IPS-18a (cell line): ENCODE measurements around the gene SRSF7.
"Not testable (repeated sequence)": the region's sequence is repeated elsewhere in the genome, so short reads cannot be mapped to it uniquely, and the experiment has no call there.

Experiments used
- H3K27ac ChIP-seq: one replicate; pipeline ENCODE4 v1.5.1; 2013; ENCODE audit warnings: low read length
- H3K27me3 ChIP-seq: one replicate; pipeline ENCODE4 v1.6.1; 2013; ENCODE audit warnings: mild to moderate bottlenecking, low read length; ENCODE audit not compliant: control insufficient read depth, insufficient read depth
- H3K36me3 ChIP-seq: one replicate; pipeline ENCODE4 v1.6.1; 2013; ENCODE audit warnings: low read depth, low read length; ENCODE audit not compliant: control insufficient read depth
- H3K4me1 ChIP-seq: one replicate; pipeline ENCODE4 v1.6.1; 2013; ENCODE audit warnings: low read depth, low read length; ENCODE audit not compliant: control insufficient read depth
- H3K4me3 ChIP-seq: one replicate; pipeline ENCODE4 v1.5.1; 2013; ENCODE audit warnings: low read length
- H3K9ac ChIP-seq: one replicate; pipeline ENCODE4 v1.6.1; 2013; ENCODE audit warnings: mild to moderate bottlenecking, low read length, moderate library complexity
- H3K9me3 ChIP-seq: one replicate; pipeline ENCODE4 v1.6.1; 2013; ENCODE audit warnings: low read depth, low read length; ENCODE audit not compliant: control insufficient read depth

The SRSF7 gene

DNA sequence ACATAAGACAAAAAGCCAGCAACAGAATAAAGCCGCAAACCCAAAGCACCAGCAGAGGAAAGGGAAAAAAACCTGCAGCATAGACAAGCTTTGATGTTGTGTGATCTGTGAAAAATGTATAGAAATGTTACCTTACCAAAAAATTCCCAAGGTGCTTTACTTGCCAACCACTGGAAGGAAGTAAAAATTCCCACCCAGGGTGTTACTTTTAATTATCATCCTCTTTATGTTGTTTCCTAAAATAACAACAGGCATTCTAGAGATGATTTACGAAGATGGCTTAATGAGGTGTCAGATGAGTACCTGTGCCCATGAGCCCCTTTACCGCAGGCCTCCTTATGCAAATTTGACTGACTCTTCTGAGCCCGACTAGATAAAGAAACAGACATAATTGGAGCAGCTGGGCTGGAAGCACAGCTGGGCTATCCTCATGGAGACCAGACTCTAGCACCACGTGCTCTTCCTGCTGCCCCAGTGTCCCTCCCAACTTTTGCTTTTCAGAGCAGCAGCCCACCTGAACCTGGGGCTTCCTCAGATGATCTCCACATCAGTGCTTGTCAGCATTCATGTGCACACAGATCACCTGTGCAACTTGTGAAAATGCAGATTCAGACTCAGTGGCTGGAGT is 41.5 kb downstream of the SRSF7 start:
- H3K36me3 ChIP-seq: no peaks in the 10 kb centered on the region
- no peaks in the 10 kb centered on the region for H3K4me1 ChIP-seq
- no peak overlapping the region for H3K4me3 ChIP-seq
- no peak overlapping the region for H3K9ac ChIP-seq
- no peaks in the 10 kb centered on the region for H3K27me3 ChIP-seq
- no peak overlapping the region for H3K27ac ChIP-seq
- H3K9me3 ChIP-seq: no peaks in the 10 kb centered on the region

DNA sequence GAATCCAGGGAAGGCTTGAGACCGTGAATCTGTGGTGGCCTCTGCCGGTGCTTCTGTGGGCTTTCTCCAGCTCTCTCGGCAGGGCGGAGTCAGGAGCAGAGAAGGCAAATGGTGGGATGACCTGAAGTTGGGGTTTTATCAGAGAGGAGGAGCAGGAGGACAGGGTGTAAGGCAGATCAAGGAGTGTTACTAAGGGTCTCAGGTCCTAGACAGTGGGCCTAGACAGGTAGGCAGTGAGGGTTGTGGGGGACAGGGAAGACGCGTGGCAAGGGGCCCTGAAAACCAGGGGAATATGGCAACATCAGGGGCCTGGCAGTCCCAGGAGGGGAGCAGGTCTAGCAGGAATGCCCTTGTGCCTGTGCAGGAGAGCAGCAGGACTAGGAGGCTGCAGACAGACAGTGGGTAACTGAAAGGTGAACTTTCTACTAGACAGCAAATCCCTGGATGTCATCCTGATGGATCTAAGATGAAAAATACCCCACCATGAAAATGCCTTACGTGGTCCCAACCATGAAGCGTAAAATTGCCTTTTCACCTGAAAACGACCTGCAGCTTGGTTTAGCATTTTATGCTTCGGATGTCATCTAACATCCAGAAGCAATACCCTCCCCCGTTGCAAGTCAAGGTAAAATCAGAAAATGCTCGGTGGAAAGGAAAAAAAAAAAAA is 42.1 kb downstream of the SRSF7 start:
- Histone ChIP-seq H3K4me1 (no peaks in the 10 kb centered on the region), H3K27me3 (no peaks in the 10 kb centered on the region), H3K4me3 (no peak overlapping the region), H3K9me3 (no peaks in the 10 kb centered on the region), H3K36me3 (no peaks in the 10 kb centered on the region), H3K9ac (no peak overlapping the region), H3K27ac (no peak overlapping the region)

DNA sequence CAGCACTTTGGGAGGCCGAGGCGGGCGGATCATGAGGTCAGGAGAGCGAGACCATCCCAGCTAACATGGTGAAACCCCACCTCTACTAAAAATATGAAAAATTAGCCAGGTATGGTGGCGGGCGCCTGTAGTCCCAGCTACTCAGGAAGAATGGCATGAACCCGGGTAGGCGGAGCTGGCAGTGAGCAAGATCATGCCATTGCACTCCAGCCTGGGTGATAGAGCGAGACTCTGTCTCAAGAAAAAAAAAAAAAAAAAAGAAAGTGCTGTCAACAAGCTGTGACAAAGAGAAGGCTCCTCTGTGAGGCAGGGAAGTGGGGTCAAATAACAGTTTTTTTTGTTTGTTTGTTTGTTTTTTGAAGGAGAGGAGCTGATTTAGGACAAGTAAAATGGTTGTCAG is 42.7 kb downstream of the SRSF7 start:
- not testable (repeated sequence) for H3K27ac ChIP-seq, H3K36me3 ChIP-seq, H3K9me3 ChIP-seq, H3K27me3 ChIP-seq, H3K9ac ChIP-seq, H3K4me1 ChIP-seq, H3K4me3 ChIP-seq

DNA sequence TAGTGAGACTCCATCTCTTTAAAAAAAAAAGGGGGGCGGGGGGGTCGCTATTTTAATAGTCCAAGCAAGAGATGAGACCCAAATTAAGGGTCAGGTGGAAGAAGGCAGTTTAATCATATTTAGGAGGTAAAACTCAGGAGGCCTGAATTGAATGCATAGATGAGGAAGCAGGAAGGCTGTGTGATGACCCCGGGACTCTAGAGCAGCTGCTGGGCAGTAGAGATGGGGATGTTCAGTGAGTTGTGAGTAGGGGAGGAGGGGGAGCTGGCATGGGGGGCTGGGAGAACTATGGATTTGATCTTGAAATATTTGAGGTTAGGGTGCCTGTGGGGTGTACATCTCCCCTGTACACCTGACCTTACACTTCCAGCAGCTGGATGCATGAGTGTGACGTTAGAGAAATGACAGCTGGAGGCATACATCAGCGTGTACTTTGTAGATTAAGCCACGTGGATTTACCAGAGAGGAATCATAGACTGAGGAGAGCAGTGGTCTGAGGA is 44.3 kb downstream of the SRSF7 start:
- Histone ChIP-seq H3K9me3 (no peaks in the 10 kb centered on the region), H3K9ac (no peak overlapping the region), H3K4me1 (no peaks in the 10 kb centered on the region), H3K4me3 (no peak overlapping the region), H3K27ac (no peak overlapping the region), H3K27me3 (no peaks in the 10 kb centered on the region), H3K36me3 (no peaks in the 10 kb centered on the region)

DNA sequence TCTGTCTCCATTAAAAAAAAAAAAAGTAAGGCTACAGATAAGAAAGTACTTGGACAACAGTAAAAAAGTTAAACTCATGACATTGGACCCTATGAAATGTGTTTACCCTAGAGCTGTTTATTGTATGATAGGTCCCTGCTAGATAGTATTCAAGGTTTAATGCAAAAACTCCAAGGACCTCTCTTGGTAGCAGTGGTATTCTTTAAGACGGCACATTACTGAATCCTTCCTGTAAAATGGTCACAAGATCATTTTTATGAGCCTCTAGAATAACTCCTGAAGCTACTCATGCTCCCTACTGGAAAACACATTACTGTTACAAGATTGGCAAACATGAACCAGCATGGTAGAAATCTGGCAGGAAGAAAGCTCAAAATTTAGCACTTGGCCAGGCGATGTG is 46.5 kb downstream of the SRSF7 start:
- Histone ChIP-seq H3K4me3 (no peak overlapping the region), H3K9me3 (no peaks in the 10 kb centered on the region), H3K4me1 (no peaks in the 10 kb centered on the region), H3K27ac (no peak overlapping the region), H3K36me3 (no peaks in the 10 kb centered on the region), H3K27me3 (no peaks in the 10 kb centered on the region), H3K9ac (no peak overlapping the region)

DNA sequence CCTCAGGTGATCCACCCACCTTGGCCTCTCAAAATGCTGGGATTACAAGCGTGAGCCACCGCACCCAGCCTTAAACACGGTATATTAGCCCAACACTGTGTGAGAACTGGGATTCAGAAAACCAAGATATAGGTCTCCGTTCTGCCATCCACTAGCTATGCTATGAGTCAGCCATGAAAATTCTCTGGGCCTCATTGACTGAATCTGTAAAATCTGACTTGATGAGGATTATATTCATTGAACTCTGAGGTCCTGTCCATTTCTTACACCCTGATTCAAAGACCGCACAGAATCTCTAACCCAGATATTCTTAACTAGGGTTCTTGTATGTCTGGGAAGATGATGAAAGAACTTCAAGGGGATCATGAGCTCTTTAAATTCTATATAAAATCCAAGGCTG is 47.8 kb downstream of the SRSF7 start:
- not testable (repeated sequence) for H3K9ac ChIP-seq, H3K27ac ChIP-seq, H3K4me3 ChIP-seq, H3K36me3 ChIP-seq, H3K27me3 ChIP-seq, H3K4me1 ChIP-seq, H3K9me3 ChIP-seq

DNA sequence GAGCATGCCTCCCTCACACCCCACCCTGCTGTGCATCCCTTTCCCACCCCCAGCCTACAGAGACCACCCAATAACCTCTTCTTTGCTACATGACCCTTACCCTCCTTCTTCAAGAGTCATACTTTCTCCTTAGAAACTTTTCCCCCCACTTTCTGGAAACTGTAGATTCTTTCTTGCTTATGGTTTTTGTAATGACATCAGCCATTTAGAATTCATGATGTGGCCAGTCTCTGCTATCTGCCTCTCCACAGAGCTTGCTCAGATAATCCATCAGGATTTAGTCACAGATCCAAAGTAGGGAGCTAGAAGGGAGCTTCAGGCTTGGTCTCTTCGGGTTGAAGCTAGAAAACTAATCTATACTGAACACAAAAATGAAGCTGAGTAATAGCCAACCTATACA is 48.7 kb downstream of the SRSF7 start:
- no peaks in the 10 kb centered on the region for H3K4me1 ChIP-seq
- H3K27ac ChIP-seq: no peak overlapping the region
- H3K9me3 ChIP-seq: no peaks in the 10 kb centered on the region

DNA sequence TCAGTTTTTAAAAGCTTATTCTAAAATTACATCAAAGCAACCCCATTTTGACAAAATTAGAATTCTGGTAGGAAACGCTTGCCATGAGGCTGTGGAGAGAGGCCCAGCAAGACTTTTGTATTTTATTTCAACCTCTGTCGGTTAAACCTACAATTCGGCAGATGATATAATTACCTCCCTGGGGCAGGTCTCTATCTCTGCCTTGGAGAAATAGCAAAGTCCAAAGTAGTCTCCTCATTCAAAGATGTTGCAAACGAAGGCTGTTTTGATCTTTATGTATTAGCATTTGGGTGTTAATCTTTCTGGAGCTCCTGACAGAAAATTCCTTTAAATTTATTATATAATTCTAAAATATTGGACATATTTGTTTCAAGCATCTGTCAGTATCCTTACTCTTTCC is 49.6 kb downstream of the SRSF7 start:
- Histone ChIP-seq H3K27ac (no peak overlapping the region), H3K9me3 (no peaks in the 10 kb centered on the region), H3K36me3 (no peaks in the 10 kb centered on the region), H3K27me3 (no peaks in the 10 kb centered on the region), H3K4me1 (no peaks in the 10 kb centered on the region), H3K9ac (no peak overlapping the region), H3K4me3 (no peak overlapping the region)

More for the DNA sequence above, 48.7 kb downstream of the SRSF7 start:
- no peak overlapping the region for H3K9ac ChIP-seq
- no peaks in the 10 kb centered on the region for H3K36me3 ChIP-seq
- H3K4me3 ChIP-seq: no peak overlapping the region
- H3K27me3 ChIP-seq: no peaks in the 10 kb centered on the region

DNA sequence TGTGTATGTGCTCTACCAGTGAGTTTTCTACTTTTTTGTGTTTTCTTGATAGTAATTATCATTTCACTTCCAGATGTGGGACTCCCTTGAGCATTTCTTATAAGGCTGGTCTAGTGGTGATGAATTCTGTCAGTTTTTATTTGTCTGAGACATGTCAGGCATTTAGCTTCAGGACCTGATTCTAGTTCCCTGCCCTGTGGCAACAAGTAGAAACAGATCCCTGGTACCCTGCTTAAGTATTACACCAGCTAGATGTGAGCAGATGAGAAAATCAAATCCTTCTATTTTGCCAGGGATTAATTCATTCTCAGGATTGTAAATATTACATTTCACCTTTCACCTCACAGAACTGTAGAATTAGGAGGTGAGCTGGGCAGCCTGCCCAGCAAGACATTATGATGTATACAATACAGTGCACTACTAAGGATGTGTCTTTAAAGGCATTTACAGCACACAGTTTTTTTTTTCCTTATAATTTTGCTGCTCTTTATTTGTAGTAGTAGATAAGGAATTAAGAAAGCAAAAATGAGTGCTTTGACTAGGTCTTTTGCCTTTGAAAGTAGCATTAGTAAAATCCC is 50.2 kb downstream of the SRSF7 start:
- H3K27ac ChIP-seq: no peak overlapping the region
- no peaks in the 10 kb centered on the region for H3K4me1 ChIP-seq
- H3K27me3 ChIP-seq: no peaks in the 10 kb centered on the region
- no peaks in the 10 kb centered on the region for H3K36me3 ChIP-seq
- H3K9ac ChIP-seq: no peak overlapping the region
- H3K9me3 ChIP-seq: no peaks in the 10 kb centered on the region
- H3K4me3 ChIP-seq: no peak overlapping the region

DNA sequence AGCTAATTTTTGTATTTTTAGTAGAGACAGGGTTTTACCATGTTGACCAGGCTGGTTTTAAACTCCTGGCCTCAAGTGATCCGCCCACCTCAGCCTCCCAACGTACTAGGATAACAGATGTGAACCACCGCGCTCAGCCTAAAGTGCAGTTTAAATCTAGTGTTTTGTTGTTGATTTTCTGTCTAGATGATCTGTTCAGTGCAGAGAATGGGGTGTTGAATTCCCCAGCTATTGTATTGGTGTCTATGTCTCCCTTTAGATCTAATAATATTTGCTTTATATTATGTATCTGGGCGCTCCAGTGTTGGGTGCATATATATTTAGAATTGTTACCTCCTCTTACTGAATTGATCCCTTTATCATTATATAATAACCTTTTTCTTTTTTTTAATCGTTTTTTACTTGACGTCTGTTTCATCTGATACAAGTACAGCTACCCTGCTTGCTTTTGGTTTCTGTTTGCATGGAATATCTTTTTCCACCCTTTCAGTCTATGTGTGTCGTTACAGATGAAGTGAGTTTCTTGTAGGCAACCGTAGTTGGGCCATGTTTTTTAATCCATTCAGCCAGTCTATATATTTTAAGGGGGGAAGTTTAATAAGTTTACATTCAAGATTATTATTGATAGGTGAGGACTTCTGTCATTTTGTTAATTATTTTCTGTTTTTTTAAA is 50.9 kb downstream of the SRSF7 start:
- Histone ChIP-seq H3K4me3 (no peak overlapping the region), H3K9ac (no peak overlapping the region), H3K27me3 (no peaks in the 10 kb centered on the region), H3K4me1 (no peaks in the 10 kb centered on the region), H3K36me3 (no peaks in the 10 kb centered on the region), H3K27ac (no peak overlapping the region), H3K9me3 (no peaks in the 10 kb centered on the region)

DNA sequence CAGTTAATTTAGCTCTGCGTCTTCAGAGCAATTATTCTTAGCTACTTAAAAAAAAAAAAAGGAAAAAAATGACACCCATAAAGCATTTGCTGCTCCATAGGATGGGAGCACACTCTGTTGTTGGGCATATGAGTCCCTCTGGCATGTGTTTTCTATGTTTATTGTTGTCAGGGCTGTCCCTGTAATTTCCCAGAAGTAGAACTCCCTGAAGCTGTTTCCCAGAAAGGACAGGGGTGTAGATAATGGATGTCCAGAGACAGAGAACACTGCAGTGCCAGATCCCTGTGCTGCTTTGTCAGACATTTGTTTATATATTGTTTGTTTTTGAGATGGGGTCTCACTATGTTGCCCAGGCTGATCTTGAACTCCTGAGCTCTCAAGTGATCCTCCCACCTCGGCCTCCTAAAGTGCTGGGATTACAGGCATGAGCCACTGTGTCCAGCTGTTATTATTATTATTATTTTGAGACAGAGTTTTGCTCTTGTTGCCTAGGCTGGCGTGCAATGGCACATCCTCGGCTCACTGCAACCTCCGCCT is 52.6 kb downstream of the SRSF7 start:
- Histone ChIP-seq H3K36me3 (no peaks in the 10 kb centered on the region), H3K4me1 (no peaks in the 10 kb centered on the region), H3K27me3 (no peaks in the 10 kb centered on the region), H3K27ac (no peak overlapping the region), H3K9me3 (no peaks in the 10 kb centered on the region), H3K4me3 (no peak overlapping the region), H3K9ac (no peak overlapping the region)
